ENCODE measurements around the gene CBX2.

CBX2 gene

DNA sequence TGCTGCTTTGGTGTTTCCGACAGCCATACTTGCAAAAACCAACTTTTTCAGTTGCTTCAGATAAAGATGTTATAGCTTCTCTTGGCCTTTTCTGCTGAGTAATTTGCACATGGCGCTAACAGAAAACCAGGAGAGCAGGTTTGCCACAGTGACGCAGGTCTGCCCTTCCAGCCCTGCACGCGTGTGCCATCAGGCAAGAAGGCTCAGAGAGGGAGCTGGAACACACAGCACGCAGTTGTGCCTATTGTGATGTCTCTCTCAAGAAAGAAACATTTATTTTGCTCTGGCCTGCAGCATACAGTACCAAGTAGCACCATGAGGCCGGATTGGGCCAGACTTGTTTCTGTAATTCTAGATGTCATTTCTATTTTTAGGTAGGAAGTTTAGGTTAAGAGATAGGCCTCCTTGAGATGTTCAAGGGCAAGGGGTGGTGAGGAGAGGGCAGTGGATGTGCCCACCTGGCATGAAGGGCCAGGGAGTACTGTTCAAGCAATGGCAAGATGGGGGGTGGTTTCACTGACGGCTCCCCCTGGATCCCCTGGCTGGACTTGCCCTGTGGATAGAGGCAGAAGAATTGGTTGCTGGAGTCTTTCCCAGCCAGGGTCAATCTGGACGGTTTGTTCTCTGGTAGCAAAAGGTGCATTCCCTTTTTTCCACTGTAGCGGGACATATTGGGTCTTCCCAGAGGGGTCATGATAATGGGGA, 1.9 kb downstream of the CBX2 start:
- Histone ChIP-seq H3F3A (ENCODE audit: control insufficient read depth, insufficient read depth) (no peaks in the 10 kb centered on the region), H3K36me3 (ENCODE audit: control insufficient read depth, low read length) (peaks cover 41% of the 10 kb centered on the region), H3K9me2 (replicated peaks; ENCODE audit: control insufficient read depth, low read length) (no peaks in the 10 kb centered on the region), H3K4me2 (ENCODE audit: low read length) (peak overlapping the region; percentile 89; the same call in 1 of the 2 replicates), H3K27me3 (ENCODE audit: control insufficient read depth, low read length) (peaks cover 24% of the 10 kb centered on the region), H3K4me3 (ENCODE audit: low read length) (peak overlapping the region; percentile 92; the same call in 1 of the 2 replicates), H3K27ac (ENCODE audit: low read depth, low read length) (no peak overlapping the region), H3K9me3 (ENCODE audit: control insufficient read depth, insufficient read depth, low read length) (no peaks in the 10 kb centered on the region), H4K20me1 (ENCODE audit: control insufficient read depth, insufficient read depth, low read depth, low read length) (no peaks in the 10 kb centered on the region; the same call in 1 of the 2 replicates), H3K4me1 (ENCODE audit: control insufficient read depth, low read length) (peaks cover 38% of the 10 kb centered on the region), H3K79me2 (ENCODE audit: control insufficient read depth, low read length) (peaks cover 17% of the 10 kb centered on the region)
- no peak for TF ChIP-seq CTCF (IDR thresholded peaks at IDR 0.05; ENCODE audit: low read depth, low read length, poor library complexity, severe bottlenecking)
- TF ChIP-seq EZH2phosphoT487 (IDR thresholded peaks at IDR 0.05; ENCODE audit: borderline replicate concordance, low read length): no peak

GRCh38 chr17:79781012-79781650, 3.2 kb downstream of the CBX2 start:
- no peaks in the 10 kb centered on the region for H3K9me2 ChIP-seq (replicated peaks; ENCODE audit: control insufficient read depth, low read length)
- H4K20me1 ChIP-seq (ENCODE audit: control insufficient read depth, insufficient read depth, low read depth, low read length): peaks cover 3% of the 10 kb centered on the region; the same call in 1 of the 2 replicates
- TF ChIP-seq EZH2phosphoT487 (IDR thresholded peaks at IDR 0.05; ENCODE audit: borderline replicate concordance, low read length) (no peak), CTCF (IDR thresholded peaks at IDR 0.05; ENCODE audit: low read depth, low read length, poor library complexity, severe bottlenecking) (no peak)
- peaks cover 13% of the 10 kb centered on the region for H3K27me3 ChIP-seq (ENCODE audit: control insufficient read depth, low read length)
- peaks cover 38% of the 10 kb centered on the region for H3K4me1 ChIP-seq (ENCODE audit: control insufficient read depth, low read length)
- H3K4me2 ChIP-seq (ENCODE audit: low read length): peak overlapping the region; percentile 32
- peaks cover 47% of the 10 kb centered on the region for H3K36me3 ChIP-seq (ENCODE audit: control insufficient read depth, low read length)
- H3K4me3 ChIP-seq (ENCODE audit: low read length): no peak overlapping the region
- H3K9me3 ChIP-seq (ENCODE audit: control insufficient read depth, insufficient read depth, low read length): no peaks in the 10 kb centered on the region
- no peak overlapping the region for H3K27ac ChIP-seq (ENCODE audit: low read depth, low read length)
- no peaks in the 10 kb centered on the region for H3F3A ChIP-seq (ENCODE audit: control insufficient read depth, insufficient read depth)
- peaks cover 17% of the 10 kb centered on the region for H3K79me2 ChIP-seq (ENCODE audit: control insufficient read depth, low read length)

- peaks cover 47% of the 10 kb centered on the region for H3K36me3 ChIP-seq (ENCODE audit: control insufficient read depth, low read length)
- H3K4me2 ChIP-seq (ENCODE audit: low read length): peak overlapping the region; percentile 32
- H4K20me1 ChIP-seq (ENCODE audit: control insufficient read depth, insufficient read depth, low read depth, low read length): peaks cover 3% of the 10 kb centered on the region; the same call in 1 of the 2 replicates
- TF ChIP-seq EZH2phosphoT487 (IDR thresholded peaks at IDR 0.05; ENCODE audit: borderline replicate concordance, low read length) (no peak), CTCF (IDR thresholded peaks at IDR 0.05; ENCODE audit: low read depth, low read length, poor library complexity, severe bottlenecking) (no peak)
- no peaks in the 10 kb centered on the region for H3K9me2 ChIP-seq (replicated peaks; ENCODE audit: control insufficient read depth, low read length)
- H3K27ac ChIP-seq (ENCODE audit: low read depth, low read length): no peak overlapping the region
- no peaks in the 10 kb centered on the region for H3F3A ChIP-seq (ENCODE audit: control insufficient read depth, insufficient read depth)
- no peaks in the 10 kb centered on the region for H3K9me3 ChIP-seq (ENCODE audit: control insufficient read depth, insufficient read depth, low read length)
- peaks cover 5% of the 10 kb centered on the region for H3K27me3 ChIP-seq (ENCODE audit: control insufficient read depth, low read length)
- peaks cover 32% of the 10 kb centered on the region for H3K4me1 ChIP-seq (ENCODE audit: control insufficient read depth, low read length)
- peaks cover 17% of the 10 kb centered on the region for H3K79me2 ChIP-seq (ENCODE audit: control insufficient read depth, low read length)
- no peak overlapping the region for H3K4me3 ChIP-seq (ENCODE audit: low read length)
These were observed 4.0 kb downstream of the CBX2 start for GRCh38 chr17:79781736-79782575.

Measured in DOHH2 (cell line).